NCI-H1930 (cell line): ENCODE data around the gene NR6A1.

Source experiments
- DNase-seq, 2 experiments: peaks; one replicate each; lab custom pipeline; 2025; lab: John Stamatoyannopoulos, UW

Gene NR6A1

DNA sequence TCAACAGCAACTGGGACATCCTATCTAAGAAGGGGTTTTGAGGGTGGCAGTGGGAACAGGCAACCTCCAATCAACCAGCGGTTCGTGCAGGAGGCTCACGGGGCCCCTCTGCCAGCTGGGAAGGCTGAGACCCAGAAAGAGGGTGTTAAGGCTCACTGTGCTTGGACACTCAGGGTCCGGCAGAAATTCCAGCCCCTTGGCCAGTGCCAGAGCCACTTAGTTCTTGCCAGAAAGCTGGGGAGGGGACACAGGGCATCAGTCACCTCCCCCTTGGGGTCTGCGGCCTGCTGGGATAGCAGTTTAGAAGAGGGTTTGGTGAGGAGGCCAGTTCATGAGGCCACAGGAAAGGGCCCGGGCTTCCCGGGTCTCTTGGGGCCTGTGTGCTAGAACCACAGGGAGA, 300.4 kb downstream of the NR6A1 start:
- no peak for DNase-seq

DNA sequence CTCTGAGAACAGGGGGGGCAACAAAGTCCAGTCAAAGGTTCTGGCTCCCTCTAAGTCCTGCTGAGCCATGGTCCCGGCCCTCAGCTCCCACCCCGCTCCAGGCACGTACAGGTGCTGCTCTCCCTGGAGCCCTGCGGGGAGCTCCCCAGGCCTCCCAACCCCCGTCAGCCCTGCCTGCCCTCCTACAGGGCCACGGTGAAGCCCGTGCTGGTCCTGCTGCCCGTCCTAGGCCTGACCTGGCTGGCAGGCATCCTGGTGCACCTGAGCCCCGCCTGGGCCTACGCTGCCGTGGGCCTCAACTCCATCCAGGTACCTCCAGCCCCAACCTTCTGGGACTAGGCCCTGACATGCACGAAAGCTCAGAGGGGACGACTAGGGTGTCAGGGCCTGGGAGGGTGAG, 300.8 kb downstream of the NR6A1 start:
- DNase-seq, result no peak

DNA sequence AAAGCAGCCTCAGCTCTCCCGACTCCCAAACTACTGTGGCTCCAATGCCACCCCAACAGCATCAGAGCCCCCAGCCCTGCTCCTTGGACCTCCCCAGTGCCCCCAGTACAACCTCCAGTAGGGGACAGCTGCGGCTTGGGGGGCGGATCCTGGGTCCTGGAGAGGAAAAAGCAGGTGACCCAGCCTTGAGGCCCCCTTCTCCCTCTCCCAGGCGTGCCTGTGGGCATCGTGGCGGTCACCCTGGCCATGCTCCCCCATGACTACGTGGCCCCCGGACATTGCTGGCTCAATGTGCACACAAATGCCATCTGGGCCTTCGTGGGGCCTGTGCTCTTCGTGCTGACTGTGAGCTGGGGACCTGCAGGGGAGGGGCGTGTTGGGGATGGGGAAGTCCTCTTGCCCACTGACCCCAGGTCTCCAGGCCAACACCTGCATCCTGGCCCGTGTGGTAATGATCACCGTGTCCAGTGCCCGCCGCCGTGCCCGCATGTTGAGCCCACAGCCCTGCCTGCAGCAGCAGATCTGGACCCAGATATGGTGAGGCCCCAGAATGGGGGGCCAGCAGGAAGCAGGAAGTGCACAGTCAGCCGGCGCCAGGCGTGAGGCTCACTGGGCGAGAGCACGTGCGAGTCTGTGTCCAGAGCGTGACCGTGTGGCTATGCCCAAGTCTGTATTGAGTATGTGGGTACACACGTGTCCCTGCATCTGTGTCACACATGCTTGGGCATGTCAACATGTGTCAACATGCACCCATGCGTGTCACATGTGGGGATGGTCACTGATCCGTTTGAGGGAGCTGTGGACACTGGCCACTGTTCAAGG, 301.9 kb downstream of the NR6A1 start:
- no peak for DNase-seq

DNA sequence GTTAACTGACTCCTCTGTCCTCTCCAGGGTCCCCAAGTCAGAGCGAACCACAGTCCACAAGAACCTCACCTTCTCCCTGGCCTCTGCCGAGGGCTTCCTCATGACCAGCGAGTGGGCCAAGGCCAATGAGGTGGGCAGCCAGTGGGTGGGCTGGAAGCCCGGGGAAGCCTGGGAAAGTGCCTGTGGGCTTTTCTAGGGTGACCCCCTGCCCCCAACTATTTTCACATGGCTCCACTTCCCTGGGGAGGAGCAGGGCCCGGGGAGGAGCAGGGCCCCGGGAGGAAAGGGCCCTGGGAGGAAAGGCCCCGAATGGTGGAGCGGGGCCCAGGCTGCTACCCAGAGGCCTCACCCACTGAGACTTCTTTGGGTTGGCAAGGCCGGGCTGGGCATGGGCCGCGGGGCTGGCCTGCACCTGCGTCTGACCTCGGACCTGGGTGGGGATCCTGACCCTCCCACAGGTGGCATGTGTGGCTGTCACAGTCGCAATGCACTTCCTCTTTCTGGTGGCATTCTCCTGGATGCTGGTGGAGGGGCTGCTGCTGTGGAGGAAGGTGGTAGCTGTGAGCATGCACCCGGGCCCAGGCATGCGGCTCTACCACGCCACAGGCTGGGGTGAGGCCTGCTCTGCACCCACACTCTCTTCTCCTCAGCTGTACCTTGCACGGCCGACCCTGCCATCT, 302.9 kb downstream of the NR6A1 start:
- no peak for DNase-seq

DNA sequence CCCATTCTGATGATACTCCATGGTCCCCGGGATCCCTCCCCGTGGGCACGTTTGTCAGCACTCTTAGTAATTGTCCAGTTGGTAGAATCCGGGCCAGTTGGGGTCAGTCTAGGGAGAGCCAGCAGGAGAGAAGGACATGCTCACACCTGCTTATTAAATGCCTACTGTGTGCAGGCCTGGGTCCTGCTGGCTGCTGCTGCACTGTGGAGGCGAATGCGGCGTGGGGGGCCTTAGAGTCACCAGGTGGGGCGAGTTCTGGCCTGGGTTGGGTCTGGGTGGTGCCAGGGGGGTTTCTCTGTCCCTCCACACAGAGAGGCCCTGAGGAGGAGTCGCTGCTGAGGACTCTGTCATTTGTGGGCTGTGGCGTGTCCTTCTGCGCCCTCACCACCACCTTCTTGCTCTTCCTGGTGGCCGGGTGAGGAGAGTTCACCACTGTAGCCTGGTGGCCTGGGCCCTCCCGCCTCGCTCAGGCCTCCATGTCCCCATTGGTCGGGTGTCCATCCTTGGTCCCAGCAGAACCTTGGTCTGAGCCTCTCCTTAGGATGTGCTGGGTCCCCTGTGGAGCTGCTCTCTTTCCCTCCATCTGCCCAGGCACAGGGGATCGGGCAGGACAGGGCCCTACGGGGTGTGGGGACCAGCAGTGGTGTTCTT, 303.6 kb downstream of the NR6A1 start:
- DNase-seq, result no peak
